Astrocyte (in vitro differentiated cells and primary cell): ENCODE measurements around the gene DNAJB12. TPM values are rescaled to one million over a fixed set of nuclear protein-coding genes. Genes with fewer than 3 reads are reported as not detected.

Experiments used
- DNase-seq: peaks from one replicate; pipeline ENCODE4 v3.0.0-alpha.2; 2010; ENCODE audit warnings: low read depth
- FAIRE-seq: peaks from 2 replicates; lab custom pipeline; 2011; peaks lifted over from hg19 to GRCh38; lab: Jason Lieb, UNC
- H2AFZ ChIP-seq: 2 replicates; pipeline ENCODE4 v1.6.0; 2012; ENCODE audit warnings: low read depth, low read length, inconsistent platforms
- H3K27ac ChIP-seq: 2 replicates; pipeline ENCODE4 v1.5.1; 2011; ENCODE audit warnings: low read depth, low read length, inconsistent platforms
- H3K27me3 ChIP-seq: 2 replicates; pipeline ENCODE4 v1.6.0; 2011; ENCODE audit warnings: low read length, inconsistent platforms; ENCODE audit not compliant: insufficient read depth
- H3K36me3 ChIP-seq: 2 replicates; pipeline ENCODE4 v1.5.1; 2011; ENCODE audit warnings: low read length, inconsistent platforms; ENCODE audit not compliant: insufficient read depth
- H3K4me1 ChIP-seq: 2 replicates; pipeline ENCODE4 v1.5.1; 2011; ENCODE audit warnings: low read length, inconsistent platforms; ENCODE audit not compliant: insufficient read depth
- H3K4me2 ChIP-seq: 2 replicates; pipeline ENCODE4 v1.6.0; 2012; ENCODE audit warnings: low read length, inconsistent platforms
- H3K4me3 ChIP-seq: 2 replicates; pipeline ENCODE4 v1.5.1; 2011; ENCODE audit warnings: low read depth, mild to moderate bottlenecking, low read length, inconsistent platforms; ENCODE audit not compliant: insufficient read depth
- H3K79me2 ChIP-seq: 2 replicates; pipeline ENCODE4 v1.6.0; 2012; ENCODE audit warnings: mild to moderate bottlenecking, low read length, inconsistent platforms; ENCODE audit not compliant: insufficient read depth
- H3K9ac ChIP-seq: 2 replicates; pipeline ENCODE4 v1.6.0; 2012; ENCODE audit warnings: mild to moderate bottlenecking, low read length, inconsistent platforms
- H3K9me3 ChIP-seq: 2 replicates; pipeline ENCODE4 v1.5.1; 2012; ENCODE audit warnings: low read depth, mild to moderate bottlenecking, low read length, inconsistent platforms; ENCODE audit not compliant: insufficient read depth
- H4K20me1 ChIP-seq: 2 replicates; pipeline ENCODE4 v1.6.0; 2012; ENCODE audit warnings: low read length, inconsistent platforms; ENCODE audit not compliant: insufficient read depth
- H3K27ac Mint-ChIP-seq: one replicate; pipeline ENCODE4 v1.8.0; 2021; ENCODE audit warnings: mild to moderate bottlenecking, mixed read lengths; ENCODE audit not compliant: unreplicated experiment
- H3K27me3 Mint-ChIP-seq: one replicate; pipeline ENCODE4 v1.8.0; 2021; ENCODE audit warnings: low read depth, mixed read lengths; ENCODE audit not compliant: unreplicated experiment
- H3K36me3 Mint-ChIP-seq: one replicate; pipeline ENCODE4 v1.8.0; 2021; ENCODE audit warnings: low read depth, mixed read lengths; ENCODE audit not compliant: unreplicated experiment
- H3K4me1 Mint-ChIP-seq: one replicate; pipeline ENCODE4 v1.8.0; 2021; ENCODE audit warnings: low read depth, mixed read lengths; ENCODE audit not compliant: unreplicated experiment
- H3K4me3 Mint-ChIP-seq: one replicate; pipeline ENCODE4 v1.8.0; 2021; ENCODE audit warnings: mild to moderate bottlenecking, moderate library complexity, mixed read lengths; ENCODE audit not compliant: unreplicated experiment
- H3K9me3 Mint-ChIP-seq: one replicate; pipeline ENCODE4 v1.8.0; 2021; ENCODE audit warnings: mild to moderate bottlenecking, mixed read lengths; ENCODE audit not compliant: unreplicated experiment
- CTCF ChIP-seq: IDR thresholded peaks from 2 replicates; pipeline ENCODE4 v1.5.1; 2011; ENCODE audit warnings: low read depth, mild to moderate bottlenecking, inconsistent platforms, low read length, moderate library complexity; ENCODE audit not compliant: insufficient read depth
- EZH2 ChIP-seq: IDR thresholded peaks from 2 replicates; pipeline ENCODE4 v1.6.1; 2012; ENCODE audit warnings: mild to moderate bottlenecking, low read length, inconsistent platforms; ENCODE audit not compliant: insufficient read depth
- total RNA-seq: library from RNA; stranded (reverse); gene quantifications from 2 replicates; pipeline ENCODE4 v1.2.1, GENCODE V29; 2021

DNAJB12 gene
- total RNA-seq, 1 donor from 2014 or later = 24.3 TPM

DNA sequence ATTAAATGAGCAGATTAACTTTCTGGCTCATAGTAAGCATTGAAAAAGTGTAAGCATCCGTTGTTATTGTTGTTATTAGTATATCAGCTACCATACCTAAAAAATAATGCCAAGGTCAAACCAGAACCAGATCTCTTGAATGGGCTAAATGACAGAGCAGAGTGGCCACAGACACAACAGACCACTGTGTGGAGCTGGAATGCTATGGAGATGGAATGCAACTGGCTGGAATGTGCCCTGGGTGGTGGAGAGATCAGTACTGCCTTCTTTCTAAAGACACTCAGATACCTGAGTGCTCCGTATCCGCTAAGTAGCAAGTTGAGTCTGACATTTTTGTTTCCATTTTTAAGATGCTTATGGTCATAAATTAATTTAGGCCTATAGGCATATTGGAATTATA lies 20.5 kb upstream of the DNAJB12 start:
- Histone ChIP-seq H3K4me2 (no peak overlapping the region), H3K27ac (no peak overlapping the region), H2AFZ (no peak overlapping the region), H3K9ac (no peak overlapping the region), H4K20me1 (no peaks in the 10 kb centered on the region), H3K79me2 (no peaks in the 10 kb centered on the region), H3K4me3 (no peak overlapping the region), H3K27me3 (no peaks in the 10 kb centered on the region), H3K9me3 (no peaks in the 10 kb centered on the region), H3K36me3 (peaks cover 3% of the 10 kb centered on the region), H3K4me1 (peaks cover 4% of the 10 kb centered on the region)
- H3K27me3 Mint-ChIP-seq = no peaks in the 10 kb centered on the region
- peaks cover 4% of the 10 kb centered on the region for H3K4me1 Mint-ChIP-seq
- H3K27ac Mint-ChIP-seq = peak overlapping the region; percentile 44
- FAIRE-seq (no peak), DNase-seq (peak; percentile 20)
- H3K36me3 Mint-ChIP-seq = peaks cover 2% of the 10 kb centered on the region
- H3K4me3 Mint-ChIP-seq = no peak overlapping the region
- no peaks in the 10 kb centered on the region for H3K9me3 Mint-ChIP-seq
- no peak for TF ChIP-seq CTCF
- no peak for TF ChIP-seq EZH2

DNA sequence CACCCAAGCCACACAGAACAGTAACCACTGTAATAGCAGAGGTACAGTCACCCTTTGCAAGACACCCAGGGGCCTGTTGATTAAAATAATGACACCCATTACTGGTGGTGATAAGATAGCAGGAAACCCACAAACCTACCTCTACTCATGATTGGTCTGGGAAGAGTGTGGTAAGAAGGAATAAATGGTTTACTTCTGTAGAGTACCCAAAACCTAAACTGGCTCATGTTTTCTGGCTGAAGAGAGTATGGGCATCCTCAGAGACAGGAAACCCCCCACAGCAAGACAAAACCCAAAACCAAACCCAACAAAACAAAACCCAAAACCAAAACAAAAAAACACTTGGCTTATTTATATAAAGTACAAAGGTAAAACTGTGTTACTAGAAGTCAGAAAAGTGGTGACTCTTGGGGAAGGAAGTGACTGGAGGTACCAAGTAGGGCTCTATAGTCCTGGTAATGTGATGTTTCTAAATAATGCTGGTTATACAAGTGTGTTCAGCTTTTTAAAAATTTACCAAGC lies 15.5 kb upstream of the DNAJB12 start:
- H3K4me1 ChIP-seq = no peaks in the 10 kb centered on the region
- no peak overlapping the region for H3K4me2 ChIP-seq
- H3K4me1 Mint-ChIP-seq = peaks cover 4% of the 10 kb centered on the region
- FAIRE-seq (no peak), DNase-seq (no peak)
- H2AFZ ChIP-seq = no peak overlapping the region
- H3K4me3 ChIP-seq = no peak overlapping the region
- no peak overlapping the region for H3K27ac ChIP-seq
- no peaks in the 10 kb centered on the region for H3K9me3 ChIP-seq
- no peaks in the 10 kb centered on the region for H3K9me3 Mint-ChIP-seq
- no peak overlapping the region for H3K9ac ChIP-seq
- H3K27me3 ChIP-seq = no peaks in the 10 kb centered on the region
- H3K27ac Mint-ChIP-seq = no peak overlapping the region
- H3K27me3 Mint-ChIP-seq = no peaks in the 10 kb centered on the region
- H4K20me1 ChIP-seq = no peaks in the 10 kb centered on the region
- no peak overlapping the region for H3K4me3 Mint-ChIP-seq
- peaks cover 11% of the 10 kb centered on the region for H3K36me3 Mint-ChIP-seq
- H3K36me3 ChIP-seq = peaks cover 6% of the 10 kb centered on the region
- no peak for TF ChIP-seq EZH2
- no peak for TF ChIP-seq CTCF
- no peaks in the 10 kb centered on the region for H3K79me2 ChIP-seq

GRCh38 chr10:72367301-72367960 lies 12.7 kb upstream of the DNAJB12 start:
- H3K79me2 ChIP-seq = no peaks in the 10 kb centered on the region
- FAIRE-seq (no peak), DNase-seq (no peak)
- no peak overlapping the region for H3K9ac ChIP-seq
- no peak overlapping the region for H3K4me3 ChIP-seq
- H3K27me3 Mint-ChIP-seq = no peaks in the 10 kb centered on the region
- no peak overlapping the region for H2AFZ ChIP-seq
- H3K9me3 Mint-ChIP-seq = no peaks in the 10 kb centered on the region
- no peaks in the 10 kb centered on the region for H4K20me1 ChIP-seq
- no peak for TF ChIP-seq CTCF
- TF ChIP-seq EZH2 = no peak
- H3K9me3 ChIP-seq = no peaks in the 10 kb centered on the region
- peak overlapping the region; percentile 43 for H3K4me3 Mint-ChIP-seq
- peaks cover 10% of the 10 kb centered on the region for H3K4me1 ChIP-seq
- H3K36me3 Mint-ChIP-seq = peaks cover 11% of the 10 kb centered on the region
- no peak overlapping the region for H3K27ac Mint-ChIP-seq
- peaks cover 3% of the 10 kb centered on the region for H3K36me3 ChIP-seq
- peaks cover 6% of the 10 kb centered on the region for H3K4me1 Mint-ChIP-seq
- no peak overlapping the region for H3K27ac ChIP-seq
- H3K4me2 ChIP-seq = no peak overlapping the region
- no peaks in the 10 kb centered on the region for H3K27me3 ChIP-seq
